HCT116 (cell line): ENCODE measurements around the gene CRYGD.

ENCODE experiments used
- CTCF ChIP-seq, 3 experiments: fragments of 200-600 bp in 1 of 3; sonication (generic) in 1 of 3; IDR thresholded peaks in 2 of 3; conservative IDR thresholded peaks in 1 of 3; 2 replicates each; pipeline ENCODE4 v1.5.1; 2012 to 2017; ENCODE audit warnings: low read depth in 2 of 3, low read length in 2 of 3, antibody characterized with exemption in 1 of 3, borderline replicate concordance in 1 of 3, control low read depth in 1 of 3, mild to moderate bottlenecking in 1 of 3, mixed read lengths in 1 of 3, mixed run types in 1 of 3, moderate library complexity in 1 of 3; ENCODE audit not compliant: insufficient read depth in 1 of 3
- EZH2 ChIP-seq: fragments of 200-600 bp; sonication (generic); IDR thresholded peaks from 2 replicates; pipeline ENCODE4 v1.6.1; 2017; ENCODE audit warnings: antibody characterized with exemption, mixed run types
- FOSL1 ChIP-seq: IDR thresholded peaks from 2 replicates; pipeline ENCODE4 v1.6.1; 2012; ENCODE audit warnings: low read depth
- POLR2A ChIP-seq: IDR thresholded peaks from 2 replicates; pipeline ENCODE4 v1.7.0; 2011; ENCODE audit warnings: borderline replicate concordance; ENCODE audit not compliant: insufficient read depth, insufficient read length; ENCODE audit errors: extremely low read depth
- ZNF274 ChIP-seq: fragments of 200-500 bp; sonication (Bioruptor generic); IDR thresholded peaks from 2 replicates; pipeline ENCODE4 v1.6.1; 2014; ENCODE audit warnings: mild to moderate bottlenecking, low read depth, low read length, inconsistent platforms

DNA sequence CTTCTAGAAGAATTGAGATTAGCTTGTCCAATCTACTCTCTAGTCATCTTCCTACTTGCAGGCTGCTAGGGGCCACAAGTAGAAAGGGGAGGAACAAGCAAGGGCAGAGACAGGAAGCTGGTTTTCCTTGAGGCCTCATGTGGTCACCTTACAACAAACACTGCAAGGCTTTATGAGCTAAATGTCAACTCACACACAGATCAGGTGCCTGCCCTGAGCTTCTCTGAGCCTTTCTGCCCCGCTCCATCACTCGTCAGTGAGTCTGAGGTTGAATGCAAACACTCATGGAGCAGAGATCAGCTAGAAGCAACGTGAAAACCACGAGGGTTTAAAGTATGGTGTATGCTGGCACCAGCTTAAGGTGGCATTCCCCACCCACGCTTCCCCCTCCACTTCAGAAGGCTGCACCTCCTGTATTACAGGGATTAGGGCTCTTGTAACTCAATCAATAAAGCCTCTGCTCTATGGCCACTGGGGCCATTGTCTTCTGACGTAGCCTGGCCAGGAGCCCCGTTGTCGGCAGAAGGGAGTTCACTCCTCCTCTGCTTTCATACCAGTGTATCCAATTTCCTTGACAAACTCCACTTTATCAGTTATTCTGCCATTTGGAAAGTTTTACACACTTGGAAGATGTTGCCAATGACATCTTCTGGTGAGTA is 10.7 kb upstream of the CRYGD start:
- TF ChIP-seq FOSL1: no peak
- no peak for TF ChIP-seq CTCF (IDR thresholded peaks at IDR 0.05 in 2 of 3, conservative IDR thresholded peaks at IDR 0.05 in 1 of 3; ENCODE audit: borderline replicate concordance in 1 of 3, insufficient read depth in 1 of 3, low read depth in 2 of 3, low read length in 2 of 3)
- TF ChIP-seq POLR2A: no peak
- TF ChIP-seq EZH2: no peak
- TF ChIP-seq ZNF274: no peak
